H9 (cell line): ENCODE results near the gene CDH13. TPM values are rescaled to one million over a fixed set of nuclear protein-coding genes. Genes with fewer than 3 reads are reported as not detected.

ENCODE experiments used
- DNase-seq: peaks from one replicate; pipeline ENCODE4 v3.0.0-alpha.2; 2017
- H2AFZ ChIP-seq: one replicate; pipeline ENCODE4 v1.6.1; 2013; ENCODE audit warnings: mild to moderate bottlenecking, low read length, control low read depth, moderate library complexity
- H2AK5ac ChIP-seq: 2 replicates; pipeline ENCODE4 v1.6.1; 2013; ENCODE audit warnings: low read length, control low read depth, mixed read lengths; ENCODE audit not compliant: insufficient read length
- H2BK120ac ChIP-seq: one replicate; pipeline ENCODE4 v1.6.1; 2013; ENCODE audit warnings: low read depth, mild to moderate bottlenecking, low read length, control low read depth, inconsistent platforms; ENCODE audit not compliant: poor library complexity, severe bottlenecking
- H2BK12ac ChIP-seq: 2 replicates; pipeline ENCODE4 v1.6.1; 2013; ENCODE audit warnings: low read length, control low read depth, mixed read lengths, low read depth; ENCODE audit not compliant: insufficient read length
- H2BK15ac ChIP-seq: 2 replicates; pipeline ENCODE4 v1.6.1; 2013; ENCODE audit warnings: low read depth, low read length, control low read depth
- H2BK20ac ChIP-seq: one replicate; pipeline ENCODE4 v1.6.1; 2013; ENCODE audit warnings: low read depth, mild to moderate bottlenecking, low read length, control low read depth, inconsistent platforms; ENCODE audit not compliant: poor library complexity, severe bottlenecking
- H2BK5ac ChIP-seq: 2 replicates; pipeline ENCODE4 v1.6.1; 2013; ENCODE audit warnings: low read length, control low read depth, mixed read lengths; ENCODE audit not compliant: insufficient read length
- H3K14ac ChIP-seq: 2 replicates; pipeline ENCODE4 v1.6.1; 2013; ENCODE audit warnings: low read length, control low read depth; ENCODE audit not compliant: insufficient read depth
- H3K18ac ChIP-seq: 2 replicates; pipeline ENCODE4 v1.6.1; 2013; ENCODE audit warnings: low read depth, mild to moderate bottlenecking, mixed read lengths, low read length, control low read depth; ENCODE audit not compliant: insufficient read length
- H3K23ac ChIP-seq: 2 replicates; pipeline ENCODE4 v1.6.1; 2013; ENCODE audit warnings: low read length, control low read depth, mixed read lengths, low read depth; ENCODE audit not compliant: insufficient read length
- H3K23me2 ChIP-seq: 2 replicates; pipeline ENCODE4 v1.6.1; 2013; ENCODE audit warnings: low read depth, mild to moderate bottlenecking, mixed read lengths, low read length, control low read depth; ENCODE audit not compliant: insufficient read length, poor library complexity, severe bottlenecking
- H3K27ac ChIP-seq: 2 replicates; pipeline ENCODE4 v1.5.1; 2013; ENCODE audit warnings: low read length, control low read depth, mixed read lengths, low read depth; ENCODE audit not compliant: insufficient read length
- H3K27me3 ChIP-seq: 2 replicates; pipeline ENCODE4 v1.6.1; 2013; ENCODE audit warnings: low read length, control low read depth, inconsistent platforms; ENCODE audit not compliant: insufficient read depth
- H3K4ac ChIP-seq: 2 replicates; pipeline ENCODE4 v1.6.1; 2013; ENCODE audit warnings: low read depth, mild to moderate bottlenecking, control low read depth, inconsistent platforms, low read length, moderate library complexity
- H3K4me1 ChIP-seq: 2 replicates; pipeline ENCODE4 v1.6.1; 2013; ENCODE audit warnings: low read length, control low read depth, inconsistent platforms; ENCODE audit not compliant: insufficient read depth
- H3K4me2 ChIP-seq: 2 replicates; pipeline ENCODE4 v1.6.1; 2013; ENCODE audit warnings: low read length, control low read depth, mixed read lengths; ENCODE audit not compliant: insufficient read length, insufficient read depth
- H3K56ac ChIP-seq: 2 replicates; pipeline ENCODE4 v1.6.1; 2013; ENCODE audit warnings: low read depth, mild to moderate bottlenecking, mixed read lengths, low read length, control low read depth; ENCODE audit not compliant: insufficient read length
- H3K79me1 ChIP-seq: 2 replicates; pipeline ENCODE4 v1.6.1; 2013; ENCODE audit warnings: low read depth, mild to moderate bottlenecking, moderate library complexity, low read length, control low read depth, inconsistent platforms; ENCODE audit not compliant: insufficient read depth, poor library complexity, severe bottlenecking
- H3K79me2 ChIP-seq: 2 replicates; pipeline ENCODE4 v1.6.1; 2013; ENCODE audit warnings: low read length, control low read depth, inconsistent platforms; ENCODE audit not compliant: insufficient read depth
- H3K9ac ChIP-seq: 2 replicates; pipeline ENCODE4 v1.6.1; 2013; ENCODE audit warnings: low read length, control low read depth, mixed read lengths; ENCODE audit not compliant: insufficient read length; ENCODE audit errors: extremely low read depth
- H3K9me3 ChIP-seq: one replicate; pipeline ENCODE4 v1.6.1; 2013; ENCODE audit warnings: low read depth, low read length, inconsistent platforms; ENCODE audit not compliant: control insufficient read depth
- H3T11ph ChIP-seq: one replicate; pipeline ENCODE4 v1.6.1; 2013; ENCODE audit warnings: mild to moderate bottlenecking, low read length, control low read depth, inconsistent platforms
- H4K20me1 ChIP-seq: one replicate; pipeline ENCODE4 v1.6.1; 2013; ENCODE audit not compliant: control insufficient read depth, insufficient read length, insufficient read depth
- H4K5ac ChIP-seq: 2 replicates; pipeline ENCODE4 v1.6.1; 2013; ENCODE audit warnings: low read depth, mild to moderate bottlenecking, mixed read lengths, low read length, control low read depth; ENCODE audit not compliant: insufficient read length
- H4K8ac ChIP-seq: replicated peaks from 2 replicates; pipeline ENCODE4 v1.6.1; 2013; ENCODE audit warnings: low read length, control low read depth, mixed read lengths, low read depth; ENCODE audit not compliant: insufficient read length
- H4K91ac ChIP-seq: 2 replicates; pipeline ENCODE4 v1.6.1; 2013; ENCODE audit warnings: low read depth, mild to moderate bottlenecking, moderate library complexity, mixed read lengths, low read length, control low read depth; ENCODE audit not compliant: insufficient read length
- H3K27ac Mint-ChIP-seq, 3 experiments: 2 replicates in 2 of 3; 3 replicates in 1 of 3; pipeline ENCODE4 v1.8.0; 2020 to 2021; ENCODE audit warnings: mixed read lengths in 3 of 3, mild to moderate bottlenecking in 1 of 3, moderate library complexity in 1 of 3
- H3K27me3 Mint-ChIP-seq: 2 replicates; pipeline ENCODE4 v1.8.0; 2021; ENCODE audit warnings: low read depth, mild to moderate bottlenecking, moderate library complexity, mixed read lengths
- H3K36me3 Mint-ChIP-seq, 3 experiments: 2 replicates in 2 of 3; 3 replicates in 1 of 3; pipeline ENCODE4 v1.8.0; 2020 to 2021; ENCODE audit warnings: low read depth in 3 of 3, mixed read lengths in 3 of 3; ENCODE audit not compliant: insufficient read depth in 1 of 3
- H3K4me1 Mint-ChIP-seq, 2 experiments: 2 replicates each; pipeline ENCODE4 v1.8.0; 2020; ENCODE audit warnings: mixed read lengths in 2 of 2
- H3K4me3 Mint-ChIP-seq, 2 experiments: 2 replicates in 1 of 2; 3 replicates in 1 of 2; pipeline ENCODE4 v1.8.0; 2020 to 2021; ENCODE audit warnings: mild to moderate bottlenecking in 2 of 2, mixed read lengths in 2 of 2, moderate library complexity in 1 of 2
- H3K9me3 Mint-ChIP-seq, 2 experiments: 2 replicates in 1 of 2; 3 replicates in 1 of 2; pipeline ENCODE4 v1.8.0; 2020; ENCODE audit warnings: mild to moderate bottlenecking in 2 of 2, mixed read lengths in 2 of 2, moderate library complexity in 1 of 2
- CTCF ChIP-seq: fragments of 200-600 bp; sonication (generic); conservative IDR thresholded peaks from 3 replicates; pipeline ENCODE4 v1.8.0; 2021; ENCODE audit warnings: antibody characterized with exemption, mild to moderate bottlenecking
- WGBS: extraction: QIAGEN DNeasy Blood & Tissue Kit; methylation state at CpG from one replicate; pipeline ENCODE4 v1.1.7; 2013; ENCODE audit warnings: missing lambda C conversion rate, low lambda C conversion rate, mixed read lengths; ENCODE audit not compliant: insufficient read length; ENCODE audit errors: extremely low coverage; 5-methylcytosine and 5-hydroxymethylcytosine counted together
- total RNA-seq: library from RNA; stranded (reverse); gene quantifications from 2 replicates; pipeline ENCODE4 v1.2.1, GENCODE V29; 2021

The CDH13 gene
- total RNA-seq, 1 experiment from 2014 or later: 1.5 TPM

- Histone ChIP-seq H3K14ac (no peak overlapping the region), H2BK12ac (no peak overlapping the region), H3K79me1 (no peaks in the 10 kb centered on the region), H3T11ph (no peak overlapping the region), H2AK5ac (no peak overlapping the region), H3K4me2 (no peak overlapping the region), H3K4ac (no peak overlapping the region), H4K91ac (no peak overlapping the region), H3K9me3 (no peaks in the 10 kb centered on the region), H3K9ac (no peak overlapping the region), H3K56ac (no peak overlapping the region), H2BK20ac (no peak overlapping the region), H4K8ac (no peak overlapping the region), H2BK5ac (no peak overlapping the region), H3K27ac (no peak overlapping the region), H2BK120ac (no peak overlapping the region), H3K23me2 (no peaks in the 10 kb centered on the region), H4K5ac (no peak overlapping the region), H3K79me2 (no peaks in the 10 kb centered on the region), H2AFZ (no peak overlapping the region), H2BK15ac (no peak overlapping the region), H3K23ac (no peak overlapping the region), H3K4me1 (no peaks in the 10 kb centered on the region), H3K27me3 (no peaks in the 10 kb centered on the region), H3K18ac (no peak overlapping the region), H4K20me1 (no peaks in the 10 kb centered on the region)
- H3K36me3 Mint-ChIP-seq: peaks cover 7 to 17% (median 10%) of the 10 kb centered on the region in 3 experiments
- no peak overlapping the region for H3K27ac Mint-ChIP-seq
- WGBS: no CpG with 5 or more reads among the region's 4 CpGs
- peaks cover 8 to 11% of the 10 kb centered on the region in 2 experiments; a peak in 3 of 4 replicates for H3K4me1 Mint-ChIP-seq
- H3K4me3 Mint-ChIP-seq: no peak overlapping the region
- no peak for DNase-seq
- TF ChIP-seq CTCF: no peak
- peaks cover 7 to 8% of the 10 kb centered on the region in 2 experiments for H3K9me3 Mint-ChIP-seq
- H3K27me3 Mint-ChIP-seq: no peaks in the 10 kb centered on the region; the same call in none of the 2 replicates
These were observed 32.7 kb upstream of the CDH13 start for GRCh38 chr16:82594114-82594513.
